Right forelimb (tissue), 1 donor: Measurements from ENCODE around the gene SEC14L3.

ENCODE experiments used
- DNase-seq: peaks from one replicate; pipeline ENCODE4 v3.0.0-alpha.2; 2018

Gene SEC14L3

GRCh38 chr22:30421695-30422480 is 49.9 kb downstream of the SEC14L3 start:
- no peak for DNase-seq

GRCh38 chr22:30420347-30421125 is 51.3 kb downstream of the SEC14L3 start:
- DNase-seq = no peak

- DNase-seq = no peak
These were observed 55.0 kb downstream of the SEC14L3 start for GRCh38 chr22:30416837-30417236.

- DNase-seq = no peak
These were observed 55.4 kb downstream of the SEC14L3 start for GRCh38 chr22:30416403-30416802.

GRCh38 chr22:30414525-30415047 is 57.2 kb downstream of the SEC14L3 start:
- no peak for DNase-seq

- DNase-seq = no peak
These were observed 57.9 kb downstream of the SEC14L3 start for GRCh38 chr22:30413745-30414524.

GRCh38 chr22:30413001-30413400 is 58.8 kb downstream of the SEC14L3 start:
- no peak for DNase-seq

- DNase-seq = no peak
These were observed 60.0 kb downstream of the SEC14L3 start for GRCh38 chr22:30411780-30412179.
